Head of caudate nucleus (tissue), 42 donors: ENCODE results near the gene SLCO3A1.

Experiments used
- DNase-seq, 42 donors: peaks; one replicate each; pipeline versions ENCODE4 v3.0.0 to v3.0.0-alpha.2; 2020 to 2021; ENCODE audit warnings: mixed read lengths in 7 of 42
- intact Hi-C: fragments of 100-400 bp; cut with DNase I; formaldehyde crosslinking; loops from one replicate; pipeline ENCODE4 v1.15.0; 2022

Gene SLCO3A1

GRCh38 chr15:91855684-91856489 lies 2.4 kb downstream of the SLCO3A1 start:
- peak in 9 of 42 donors; percentile 21 to 60 (median 33) for DNase-seq
- intact Hi-C loops: loop anchor here (10.0 kb wide), 3 partner anchors 89 to 551 kb away; no protein-coding TSS in a partner anchor

GRCh38 chr15:91857224-91857585 lies 3.7 kb downstream of the SLCO3A1 start:
- peak in 2 of 42 donors; percentile 25 for DNase-seq
- intact Hi-C loops: loop anchor here (10.0 kb wide), 3 partner anchors 88 to 552 kb away; no protein-coding TSS in a partner anchor

- intact Hi-C loops: loop anchor here (10.0 kb wide), 3 partner anchors 87 to 553 kb away; no protein-coding TSS in a partner anchor
- DNase-seq: peak in 1 of 42 donors; percentile 1
Measured at GRCh38 chr15:91857772-91858171, 4.3 kb downstream of the SLCO3A1 start.

GRCh38 chr15:91860498-91860897 lies 7.0 kb downstream of the SLCO3A1 start:
- DNase-seq: peak in 1 of 42 donors; percentile 39
- intact Hi-C loops: no loop called here

- intact Hi-C loops: no loop called here
- peak in 3 of 42 donors; percentile 9 to 45 (median 36) for DNase-seq
Measured at GRCh38 chr15:91861223-91861622, 7.7 kb downstream of the SLCO3A1 start.

GRCh38 chr15:91862891-91863504 lies 9.5 kb downstream of the SLCO3A1 start:
- intact Hi-C loops: no loop called here
- DNase-seq: peak in 3 of 42 donors; percentile 6 to 45 (median 36)

- intact Hi-C loops: no loop called here
- DNase-seq: peak in 4 of 42 donors; percentile 7 to 43 (median 22)
Measured at GRCh38 chr15:91863621-91864255, 10.2 kb downstream of the SLCO3A1 start.

- intact Hi-C loops: no loop called here
- peak in 3 of 42 donors; percentile 2 to 42 (median 7) for DNase-seq
Measured at GRCh38 chr15:91864664-91865063, 11.2 kb downstream of the SLCO3A1 start.

GRCh38 chr15:91865486-91865885 lies 12.0 kb downstream of the SLCO3A1 start:
- intact Hi-C loops: no loop called here
- DNase-seq: peak in 2 of 42 donors; percentile 1 to 44

- DNase-seq: peak in 2 of 42 donors; percentile 2 to 33
- intact Hi-C loops: no loop called here
Measured at GRCh38 chr15:91865950-91866349, 12.4 kb downstream of the SLCO3A1 start.

- DNase-seq: peak in 1 of 42 donors; percentile 5
- intact Hi-C loops: no loop called here
Measured at GRCh38 chr15:91866371-91866905, 12.9 kb downstream of the SLCO3A1 start.

GRCh38 chr15:91866971-91867372 lies 13.5 kb downstream of the SLCO3A1 start:
- DNase-seq: peak in 34 of 42 donors; percentile 18 to 81 (median 65)
- intact Hi-C loops: no loop called here

- intact Hi-C loops: no loop called here
- peak in 2 of 42 donors; percentile 11 to 70 for DNase-seq
Measured at GRCh38 chr15:91867581-91868026, 14.1 kb downstream of the SLCO3A1 start.

GRCh38 chr15:91870876-91871537 lies 17.5 kb downstream of the SLCO3A1 start:
- DNase-seq: peak in 1 of 42 donors; percentile 5
- intact Hi-C loops: no loop called here

GRCh38 chr15:91871837-91872236 lies 18.3 kb downstream of the SLCO3A1 start:
- intact Hi-C loops: no loop called here

GRCh38 chr15:91872356-91873137 lies 19.0 kb downstream of the SLCO3A1 start:
- peak in 1 of 42 donors; percentile 6 for DNase-seq

More at GRCh38 chr15:91871837-91872236, 18.3 kb downstream of the SLCO3A1 start:
- DNase-seq: peak in 1 of 42 donors; percentile 1

GRCh38 chr15:91873138-91873536 lies 19.6 kb downstream of the SLCO3A1 start:
- DNase-seq: no peak
- intact Hi-C loops: no loop called here

More at GRCh38 chr15:91872356-91873137, 19.0 kb downstream of the SLCO3A1 start:
- intact Hi-C loops: no loop called here

GRCh38 chr15:91874171-91874570 lies 20.7 kb downstream of the SLCO3A1 start:
- intact Hi-C loops: no loop called here
- no peak for DNase-seq
